Activated naive CD8-positive, alpha-beta T cell (primary cell): Measurements from ENCODE around the gene PIEZO1.
"Not testable (repeated sequence)": the region's sequence is repeated elsewhere in the genome, so short reads cannot be mapped to it uniquely, and the experiment has no call there.

Experiments used
- H3K27ac Mint-ChIP-seq: one replicate; pipeline ENCODE4 v1.8.0; 2021; ENCODE audit warnings: mixed read lengths
- H3K27me3 Mint-ChIP-seq: one replicate; pipeline ENCODE4 v1.8.0; 2021; ENCODE audit warnings: mixed read lengths
- H3K36me3 Mint-ChIP-seq: one replicate; pipeline ENCODE4 v1.8.0; 2021; ENCODE audit warnings: mixed read lengths
- H3K4me1 Mint-ChIP-seq: one replicate; pipeline ENCODE4 v1.8.0; 2021; ENCODE audit warnings: low read depth, mixed read lengths
- H3K4me3 Mint-ChIP-seq: one replicate; pipeline ENCODE4 v1.8.0; 2021; ENCODE audit warnings: mild to moderate bottlenecking, mixed read lengths
- H3K9me3 Mint-ChIP-seq: one replicate; pipeline ENCODE4 v1.8.0; 2021; ENCODE audit warnings: low read depth, mixed read lengths

The PIEZO1 gene

GRCh38 chr16:88803264-88803987 is 18.4 kb upstream of the PIEZO1 start, which contains the start of gene CDT1:
CDT1 (plus strand) TSS chr16:88803789; CDS start chr16:88803832, 43 bp downstream.
- Mint-ChIP-seq H3K36me3 (no peaks in the 10 kb centered on the region), H3K27ac (peak within 1 kb of the TSS; percentile 83), H3K27me3 (no peaks in the 10 kb centered on the region), H3K4me1 (peaks cover 21% of the 10 kb centered on the region), H3K4me3 (peak within 1 kb of the TSS; percentile 87), H3K9me3 (no peaks in the 10 kb centered on the region)

GRCh38 chr16:88800277-88800592 is 15.2 kb upstream of the PIEZO1 start:
- Mint-ChIP-seq H3K4me3 (no peak overlapping the region), H3K4me1 (peaks cover 20% of the 10 kb centered on the region), H3K27me3 (no peaks in the 10 kb centered on the region), H3K36me3 (no peaks in the 10 kb centered on the region), H3K9me3 (no peaks in the 10 kb centered on the region), H3K27ac (no peak overlapping the region)

DNA sequence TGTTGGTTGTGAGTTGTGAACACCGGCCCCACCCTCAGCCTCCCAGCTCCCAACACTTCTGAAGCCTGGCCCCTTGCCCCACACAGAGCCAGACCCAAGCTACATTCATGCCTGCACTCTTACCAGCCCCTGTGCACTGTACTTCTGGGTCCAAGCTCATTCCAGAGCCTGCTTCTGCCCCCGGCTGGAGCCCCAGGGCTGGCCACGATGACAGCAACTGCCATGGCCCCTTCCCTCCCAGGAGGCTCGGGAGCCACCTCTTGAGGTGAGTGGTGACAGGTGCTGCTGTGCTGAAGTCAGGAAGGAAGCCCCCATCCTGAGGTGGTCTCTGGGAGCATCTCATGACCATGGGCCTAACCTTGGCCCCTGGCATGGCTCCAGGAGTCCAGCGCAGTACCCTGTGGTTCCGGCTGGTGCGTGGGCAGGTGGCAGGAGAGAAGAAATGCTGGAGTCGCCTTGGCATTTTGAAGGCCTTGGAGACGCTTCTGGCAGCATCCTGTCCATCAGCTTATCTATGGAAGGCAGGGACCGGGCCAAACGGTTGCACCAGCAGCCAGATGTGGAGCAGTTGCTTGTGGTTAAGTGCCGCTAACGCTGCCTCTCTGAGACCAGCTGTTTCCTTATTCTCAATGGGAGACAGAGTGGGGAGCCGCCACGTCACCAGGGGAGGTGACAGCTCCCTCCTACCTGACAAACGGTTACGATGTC is 14.7 kb upstream of the PIEZO1 start:
- Mint-ChIP-seq H3K27me3 (no peaks in the 10 kb centered on the region), H3K27ac (no peak overlapping the region), H3K9me3 (no peaks in the 10 kb centered on the region), H3K4me3 (no peak overlapping the region), H3K4me1 (peaks cover 24% of the 10 kb centered on the region), H3K36me3 (no peaks in the 10 kb centered on the region)

DNA sequence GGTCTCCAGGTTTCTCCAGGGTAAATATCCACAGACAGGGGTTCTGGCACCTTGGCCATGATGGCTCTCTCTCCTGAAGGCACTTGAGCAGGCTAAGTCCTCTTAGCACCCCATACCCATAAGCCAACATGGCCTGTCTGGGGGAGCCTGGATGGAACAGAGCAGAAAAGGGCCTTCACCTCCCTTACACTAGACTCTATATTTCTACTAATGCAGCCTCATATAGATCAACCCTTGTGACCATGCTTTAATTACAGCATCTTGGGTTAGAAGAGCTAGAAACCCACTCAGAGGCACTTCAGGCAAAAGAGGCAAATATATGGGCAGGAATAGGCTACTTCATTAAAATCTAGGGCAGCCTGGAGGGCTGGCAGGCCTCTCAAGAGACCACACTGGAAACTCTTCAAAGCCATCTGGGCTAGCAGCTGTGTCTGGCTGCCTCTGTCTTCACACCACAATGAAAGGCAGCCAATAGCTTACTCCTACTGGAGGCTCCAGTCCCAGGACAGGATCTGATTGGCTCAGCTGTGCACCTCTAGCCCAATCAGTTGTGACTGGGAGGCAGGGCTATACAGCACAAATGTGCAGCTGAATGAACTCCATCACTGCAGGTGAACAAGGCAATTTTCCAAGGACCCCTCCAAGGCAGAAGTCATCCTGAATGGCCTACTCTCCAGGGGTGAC is 13.9 kb upstream of the PIEZO1 start:
- Mint-ChIP-seq H3K36me3 (no peaks in the 10 kb centered on the region), H3K4me3 (no peak overlapping the region), H3K4me1 (peaks cover 24% of the 10 kb centered on the region), H3K9me3 (no peaks in the 10 kb centered on the region), H3K27ac (no peak overlapping the region), H3K27me3 (no peaks in the 10 kb centered on the region)

DNA sequence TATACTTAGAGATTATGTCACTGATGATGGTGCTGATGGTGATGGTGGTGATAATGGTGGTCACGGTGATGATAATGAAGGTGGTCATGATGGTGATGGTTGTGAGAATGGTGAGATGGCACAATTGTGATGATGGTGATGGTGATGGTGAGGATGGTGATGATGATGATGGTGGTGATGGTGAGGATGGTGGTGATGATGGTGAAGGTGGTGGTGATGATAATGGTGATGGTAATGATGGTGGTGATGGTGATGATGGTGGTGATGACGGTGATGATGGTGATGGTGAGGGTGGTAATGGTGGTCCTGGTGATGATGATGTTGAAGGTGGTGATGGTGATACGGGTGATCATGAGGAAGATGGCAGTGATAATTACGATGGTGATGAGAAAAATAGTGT is 13.1 kb upstream of the PIEZO1 start:
- H3K4me3 Mint-ChIP-seq = no peak overlapping the region
- no peaks in the 10 kb centered on the region for H3K27me3 Mint-ChIP-seq
- H3K27ac Mint-ChIP-seq = no peak overlapping the region
- peaks cover 28% of the 10 kb centered on the region for H3K4me1 Mint-ChIP-seq
- H3K9me3 Mint-ChIP-seq = no peaks in the 10 kb centered on the region
- H3K36me3 Mint-ChIP-seq = no peaks in the 10 kb centered on the region

- H3K4me1 Mint-ChIP-seq = peaks cover 37% of the 10 kb centered on the region
- H3K36me3 Mint-ChIP-seq = no peaks in the 10 kb centered on the region
- no peaks in the 10 kb centered on the region for H3K27me3 Mint-ChIP-seq
- no peaks in the 10 kb centered on the region for H3K9me3 Mint-ChIP-seq
- H3K4me3 Mint-ChIP-seq = no peak overlapping the region
- no peak overlapping the region for H3K27ac Mint-ChIP-seq
Measured at GRCh38 chr16:88796278-88796677, 11.3 kb upstream of the PIEZO1 start.

DNA sequence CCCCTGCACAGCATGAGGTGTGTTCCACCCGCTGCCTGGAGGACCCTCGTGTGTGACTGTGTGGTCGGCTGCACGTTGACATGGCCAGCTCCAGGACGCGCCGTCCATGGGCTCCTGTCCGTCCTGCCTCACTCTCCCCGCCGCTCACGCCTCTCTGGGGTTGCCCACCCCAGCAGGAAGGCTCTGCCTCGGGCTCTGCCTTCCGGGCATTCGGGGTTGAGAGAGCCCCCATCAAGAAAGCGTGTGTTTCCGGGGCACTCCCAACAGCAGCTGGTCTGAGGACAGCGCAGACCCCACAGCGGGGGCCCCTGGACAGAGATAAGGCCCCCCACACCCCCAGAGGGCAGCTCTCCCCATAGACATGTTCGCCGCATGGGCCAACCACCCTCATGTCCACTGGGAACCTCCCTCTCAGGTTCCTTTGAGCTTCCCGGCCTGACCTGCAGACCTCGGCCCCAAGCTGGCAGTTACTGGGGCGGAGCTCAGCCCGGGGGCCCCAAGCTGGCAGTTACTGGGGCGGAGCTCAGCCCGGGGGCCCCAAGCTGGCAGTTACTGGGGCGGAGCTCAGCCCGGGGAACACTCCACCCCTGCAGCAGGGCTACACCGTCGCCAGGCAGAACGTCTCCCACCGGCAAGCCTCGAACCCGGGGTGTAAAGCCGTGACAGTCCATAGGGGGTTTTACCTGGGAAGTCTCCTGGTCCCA is 8.4 kb upstream of the PIEZO1 start:
- Mint-ChIP-seq H3K4me3 (no peak overlapping the region), H3K27me3 (no peaks in the 10 kb centered on the region), H3K4me1 (peaks cover 37% of the 10 kb centered on the region), H3K27ac (no peak overlapping the region), H3K36me3 (no peaks in the 10 kb centered on the region), H3K9me3 (no peaks in the 10 kb centered on the region)

GRCh38 chr16:88792668-88793250 is 7.7 kb upstream of the PIEZO1 start:
- H3K4me1 Mint-ChIP-seq = peaks cover 37% of the 10 kb centered on the region
- no peaks in the 10 kb centered on the region for H3K9me3 Mint-ChIP-seq
- H3K36me3 Mint-ChIP-seq = no peaks in the 10 kb centered on the region
- peak overlapping the region; percentile 34 for H3K27ac Mint-ChIP-seq
- no peaks in the 10 kb centered on the region for H3K27me3 Mint-ChIP-seq
- no peak overlapping the region for H3K4me3 Mint-ChIP-seq

DNA sequence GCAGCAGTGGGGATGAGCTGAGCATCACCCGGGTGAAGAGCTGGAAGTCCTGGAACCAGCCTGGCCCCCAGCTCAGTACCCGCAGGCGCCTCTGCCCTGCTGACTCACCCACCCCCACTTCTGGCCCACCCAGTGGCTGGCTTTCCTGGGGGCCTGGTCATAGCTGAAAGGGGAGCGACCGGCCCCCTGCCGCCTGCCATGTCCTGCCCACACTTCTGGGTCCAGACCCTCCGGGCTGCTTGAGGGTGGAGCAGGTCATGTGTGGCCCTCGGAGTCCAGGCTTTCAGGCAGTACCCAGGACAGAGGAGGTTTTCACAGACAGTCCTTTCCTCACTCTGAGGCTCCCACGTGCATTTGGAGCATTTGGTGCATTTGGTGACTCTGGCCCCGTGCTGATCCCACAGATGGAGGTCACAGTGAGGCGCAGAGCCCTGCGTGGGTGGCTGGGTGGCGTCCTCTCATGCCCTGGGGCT is 7.1 kb upstream of the PIEZO1 start:
- H3K9me3 Mint-ChIP-seq = no peaks in the 10 kb centered on the region
- peak overlapping the region; percentile 23 for H3K4me3 Mint-ChIP-seq
- no peaks in the 10 kb centered on the region for H3K27me3 Mint-ChIP-seq
- H3K36me3 Mint-ChIP-seq = no peaks in the 10 kb centered on the region
- H3K27ac Mint-ChIP-seq = no peak overlapping the region
- H3K4me1 Mint-ChIP-seq = peaks cover 37% of the 10 kb centered on the region

DNA sequence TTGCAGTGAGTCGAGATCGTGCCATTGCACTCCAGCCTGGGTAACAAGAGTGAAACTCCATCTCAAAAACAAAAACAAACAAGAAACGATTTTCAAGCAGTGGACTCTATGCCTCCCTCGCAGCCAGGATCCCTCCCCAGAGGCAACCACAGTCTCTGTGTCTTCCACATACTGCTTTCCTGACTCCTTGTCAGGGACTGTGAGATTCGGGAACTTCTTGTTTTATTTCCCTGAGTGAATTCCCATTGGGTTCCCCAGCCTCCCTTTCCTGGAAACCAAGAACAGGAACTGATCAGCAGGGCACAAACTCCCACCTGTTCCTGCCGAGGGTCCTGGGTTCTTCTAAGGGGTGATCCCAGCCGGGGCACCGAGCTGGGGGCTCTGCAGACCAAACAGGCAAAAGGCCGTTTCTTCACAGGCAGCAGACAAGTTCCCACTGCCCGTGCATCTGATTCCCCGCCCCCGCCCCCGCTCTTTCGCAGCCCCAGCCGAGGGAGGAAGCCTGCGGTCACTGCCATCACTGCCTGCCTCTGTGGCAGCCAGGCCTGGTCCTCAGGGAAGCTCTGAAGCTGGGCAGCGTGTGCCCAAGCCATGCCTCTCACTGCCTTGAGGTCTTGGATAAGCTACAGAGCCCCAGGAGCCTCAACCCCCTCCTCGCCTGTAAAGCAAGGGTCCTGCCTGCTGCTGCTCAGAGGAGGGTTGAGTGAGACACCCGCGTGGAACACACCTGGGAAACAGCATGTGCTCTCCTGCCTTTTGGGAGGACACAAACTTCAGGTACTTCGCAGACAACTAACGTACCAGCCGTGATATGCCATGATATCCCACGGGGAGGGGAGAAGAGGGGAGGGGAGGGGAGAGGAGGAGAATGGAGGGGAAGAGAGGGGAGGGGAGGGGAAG is 5.5 kb upstream of the PIEZO1 start:
- H3K4me3 Mint-ChIP-seq = peak overlapping the region; percentile 64
- H3K4me1 Mint-ChIP-seq = peaks cover 37% of the 10 kb centered on the region
- H3K36me3 Mint-ChIP-seq = no peaks in the 10 kb centered on the region
- peak overlapping the region; percentile 50 for H3K27ac Mint-ChIP-seq
- no peaks in the 10 kb centered on the region for H3K27me3 Mint-ChIP-seq
- no peaks in the 10 kb centered on the region for H3K9me3 Mint-ChIP-seq

DNA sequence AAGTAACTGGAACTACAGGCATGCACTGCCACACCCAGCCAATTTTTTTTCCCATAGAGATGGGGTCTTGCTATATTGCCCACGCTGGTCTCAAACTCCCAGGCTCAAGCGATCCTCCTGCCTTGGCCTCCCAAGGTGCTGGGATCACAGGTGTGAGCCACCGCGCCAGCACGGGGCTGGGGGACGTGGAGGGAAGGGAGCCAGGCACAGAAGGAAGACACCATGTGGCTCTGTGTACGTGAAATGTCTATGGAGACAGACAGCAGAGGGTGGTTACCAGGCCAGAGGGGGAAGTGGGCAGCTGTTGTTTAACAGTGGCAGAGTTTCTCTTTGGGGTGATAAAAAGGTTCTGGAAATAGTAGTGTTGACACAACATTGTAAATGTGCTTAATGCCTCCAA is 4.6 kb upstream of the PIEZO1 start:
- Mint-ChIP-seq H3K27ac (peak overlapping the region; percentile 28), H3K4me3 (peak overlapping the region; percentile 30)

GRCh38 chr16:88788749-88789148 is 3.7 kb upstream of the PIEZO1 start:
- not testable (repeated sequence) for H3K4me3 Mint-ChIP-seq, H3K36me3 Mint-ChIP-seq, H3K27me3 Mint-ChIP-seq, H3K9me3 Mint-ChIP-seq, H3K27ac Mint-ChIP-seq
- H3K4me1 Mint-ChIP-seq = peaks cover 31% of the 10 kb centered on the region

More for the DNA sequence above, 4.6 kb upstream of the PIEZO1 start:
- Mint-ChIP-seq H3K9me3 (no peaks in the 10 kb centered on the region), H3K36me3 (no peaks in the 10 kb centered on the region), H3K27me3 (no peaks in the 10 kb centered on the region), H3K4me1 (peaks cover 32% of the 10 kb centered on the region)

- Mint-ChIP-seq H3K27ac (no peak overlapping the region), H3K36me3 (no peaks in the 10 kb centered on the region), H3K4me3 (no peak overlapping the region), H3K4me1 (peaks cover 36% of the 10 kb centered on the region), H3K27me3 (no peaks in the 10 kb centered on the region), H3K9me3 (no peaks in the 10 kb centered on the region)
Measured at GRCh38 chr16:88787579-88788314, 2.7 kb upstream of the PIEZO1 start.
